Large intestine (tissue), 3 donors: ENCODE results near the gene ANO1. TPM values are rescaled to one million over a fixed set of nuclear protein-coding genes. Genes with fewer than 3 reads are reported as not detected.
A peak's percentile ranks its signal among the peaks of the same experiment; 100 is the strongest.
"Not testable (repeated sequence)": the region's sequence is repeated elsewhere in the genome, so short reads cannot be mapped to it uniquely, and the experiment has no call there.

Experiments used
- DNase-seq, 2 donors: peaks; one replicate each; pipeline versions ENCODE4 v3.0.0 to v3.0.0-alpha.2; 2013
- H3K27ac ChIP-seq: one replicate; pipeline ENCODE4 v1.5.1; 2013; ENCODE audit warnings: low read length
- H3K27me3 ChIP-seq: 2 replicates; pipeline ENCODE4 v1.6.1; 2013; ENCODE audit warnings: low read length; ENCODE audit not compliant: control insufficient read depth, insufficient read depth
- H3K36me3 ChIP-seq: 2 replicates; pipeline ENCODE4 v1.6.1; 2013; ENCODE audit warnings: low read length; ENCODE audit not compliant: control insufficient read depth, insufficient read depth
- H3K4me1 ChIP-seq: one replicate; pipeline ENCODE4 v1.6.1; 2013; ENCODE audit warnings: low read length; ENCODE audit not compliant: control insufficient read depth, insufficient read depth
- H3K4me3 ChIP-seq: one replicate; pipeline ENCODE4 v1.5.1; 2013; ENCODE audit warnings: low read length
- H3K9me3 ChIP-seq: one replicate; pipeline ENCODE4 v1.6.1; 2013; ENCODE audit warnings: mild to moderate bottlenecking, low read depth, low read length, moderate library complexity; ENCODE audit not compliant: control insufficient read depth
- WGBS: methylation state at CpG from one replicate; pipeline ENCODE4 v1.1.5; 2013; ENCODE audit warnings: low lambda C conversion rate; ENCODE audit not compliant: insufficient coverage; 5-methylcytosine and 5-hydroxymethylcytosine counted together
- polyA plus RNA-seq: library from polyadenylated mRNA; unstranded; fragments of 120-200 nt; gene quantifications from one replicate; pipeline ENCODE4 v1.2.1, GENCODE V29; 2013

Gene ANO1
- polyA plus RNA-seq, 1 donor = 12.3 TPM

- DNase-seq = peak; percentile 49 to 62
- Histone ChIP-seq H3K9me3 (no peaks in the 10 kb centered on the region), H3K4me3 (no peak overlapping the region), H3K36me3 (no peaks in the 10 kb centered on the region), H3K27me3 (peaks cover 3% of the 10 kb centered on the region), H3K27ac (no peak overlapping the region), H3K4me1 (peaks cover 4% of the 10 kb centered on the region)
- no CpG with 5 or more reads among the region's 22 CpGs for WGBS
Measured at GRCh38 chr11:70191495-70192140, 113.5 kb downstream of the ANO1 start.

GRCh38 chr11:70192666-70193410, 114.7 kb downstream of the ANO1 start:
- WGBS = no CpG with 5 or more reads among the region's 15 CpGs
- H3K36me3 ChIP-seq = no peaks in the 10 kb centered on the region

GRCh38 chr11:70193411-70194292, 115.5 kb downstream of the ANO1 start:
- Histone ChIP-seq H3K4me3 (no peak overlapping the region), H3K27me3 (peaks cover 3% of the 10 kb centered on the region), H3K36me3 (no peaks in the 10 kb centered on the region), H3K4me1 (peaks cover 4% of the 10 kb centered on the region), H3K27ac (no peak overlapping the region), H3K9me3 (no peaks in the 10 kb centered on the region)
- DNase-seq = no peak
- WGBS = 80% methylated on average over 2 of the region's 7 CpGs

More at GRCh38 chr11:70192666-70193410, 114.7 kb downstream of the ANO1 start:
- no peaks in the 10 kb centered on the region for H3K9me3 ChIP-seq
- H3K4me1 ChIP-seq = peaks cover 4% of the 10 kb centered on the region
- H3K4me3 ChIP-seq = no peak overlapping the region
- DNase-seq = no peak
- H3K27ac ChIP-seq = no peak overlapping the region
- H3K27me3 ChIP-seq = peaks cover 3% of the 10 kb centered on the region

- H3K4me1 ChIP-seq = peaks cover 4% of the 10 kb centered on the region
- no peak overlapping the region for H3K27ac ChIP-seq
- 92% methylated on average over 3 of the region's 3 CpGs for WGBS
- no peaks in the 10 kb centered on the region for H3K36me3 ChIP-seq
- DNase-seq = no peak
- no peak overlapping the region for H3K4me3 ChIP-seq
- no peaks in the 10 kb centered on the region for H3K9me3 ChIP-seq
- H3K27me3 ChIP-seq = peaks cover 3% of the 10 kb centered on the region
Measured at GRCh38 chr11:70194792-70195791, 117.0 kb downstream of the ANO1 start.

- H3K36me3 ChIP-seq = peaks cover 5% of the 10 kb centered on the region
- no peak overlapping the region for H3K27ac ChIP-seq
- H3K4me3 ChIP-seq = no peak overlapping the region
- H3K9me3 ChIP-seq = no peaks in the 10 kb centered on the region
- H3K27me3 ChIP-seq = peaks cover 3% of the 10 kb centered on the region
- 83% methylated on average over 1 of the region's 10 CpGs for whole genome bisulfite sequencing
- H3K4me1 ChIP-seq = peaks cover 12% of the 10 kb centered on the region
- DNase-seq = no peak
Measured at GRCh38 chr11:70200212-70200844, 122.2 kb downstream of the ANO1 start.

- peaks cover 12% of the 10 kb centered on the region for H3K36me3 ChIP-seq
- H3K27ac ChIP-seq, H3K27me3 ChIP-seq, H3K4me3 ChIP-seq, H3K9me3 ChIP-seq, DNase-seq: not testable (repeated sequence)
- WGBS = no CpG with 5 or more reads among the region's 3 CpGs
- peaks cover 12% of the 10 kb centered on the region for H3K4me1 ChIP-seq
Measured at GRCh38 chr11:70201047-70201446, 122.9 kb downstream of the ANO1 start.

GRCh38 chr11:70201882-70202861, 124.1 kb downstream of the ANO1 start:
- peak overlapping the region; percentile 81 for H3K4me3 ChIP-seq
- no peak for DNase-seq
- H3K36me3 ChIP-seq = peaks cover 23% of the 10 kb centered on the region
- H3K9me3 ChIP-seq = no peaks in the 10 kb centered on the region
- WGBS = 83% methylated on average over 2 of the region's 29 CpGs
- H3K27ac ChIP-seq = no peak overlapping the region
- H3K4me1 ChIP-seq = peaks cover 12% of the 10 kb centered on the region
- no peaks in the 10 kb centered on the region for H3K27me3 ChIP-seq

GRCh38 chr11:70202920-70203750, 125.0 kb downstream of the ANO1 start, which contains the start of gene FADD:
Gene FADD, plus strand, starts transcription at chr11:70203296. Its CDS starts 164 bp downstream, at chr11:70203460.
- H3K27me3 ChIP-seq = no peaks in the 10 kb centered on the region
- no CpG with 5 or more reads among the region's 91 CpGs for WGBS
- peaks cover 12% of the 10 kb centered on the region for H3K4me1 ChIP-seq
- H3K27ac ChIP-seq = peak within 1 kb of the TSS; percentile 75
- DNase-seq = peak; percentile 93 to 95
- peak within 1 kb of the TSS; percentile 81 for H3K4me3 ChIP-seq
- peaks cover 30% of the 10 kb centered on the region for H3K36me3 ChIP-seq
- no peaks in the 10 kb centered on the region for H3K9me3 ChIP-seq
